GM19328 (cell line): Measurements from ENCODE around the gene ESPNL.
"Not testable (repeated sequence)": the region's sequence is repeated elsewhere in the genome, so short reads cannot be mapped to it uniquely, and the experiment has no call there.

ENCODE experiments used
- ATAC-seq: cut with Tn5 transposase; IDR thresholded peaks from one replicate; pipeline ENCODE4 v1.9.1; 2021; ENCODE audit warnings: mild to moderate bottlenecking, moderate library complexity; ENCODE audit not compliant: unreplicated experiment

Gene ESPNL, protein sequence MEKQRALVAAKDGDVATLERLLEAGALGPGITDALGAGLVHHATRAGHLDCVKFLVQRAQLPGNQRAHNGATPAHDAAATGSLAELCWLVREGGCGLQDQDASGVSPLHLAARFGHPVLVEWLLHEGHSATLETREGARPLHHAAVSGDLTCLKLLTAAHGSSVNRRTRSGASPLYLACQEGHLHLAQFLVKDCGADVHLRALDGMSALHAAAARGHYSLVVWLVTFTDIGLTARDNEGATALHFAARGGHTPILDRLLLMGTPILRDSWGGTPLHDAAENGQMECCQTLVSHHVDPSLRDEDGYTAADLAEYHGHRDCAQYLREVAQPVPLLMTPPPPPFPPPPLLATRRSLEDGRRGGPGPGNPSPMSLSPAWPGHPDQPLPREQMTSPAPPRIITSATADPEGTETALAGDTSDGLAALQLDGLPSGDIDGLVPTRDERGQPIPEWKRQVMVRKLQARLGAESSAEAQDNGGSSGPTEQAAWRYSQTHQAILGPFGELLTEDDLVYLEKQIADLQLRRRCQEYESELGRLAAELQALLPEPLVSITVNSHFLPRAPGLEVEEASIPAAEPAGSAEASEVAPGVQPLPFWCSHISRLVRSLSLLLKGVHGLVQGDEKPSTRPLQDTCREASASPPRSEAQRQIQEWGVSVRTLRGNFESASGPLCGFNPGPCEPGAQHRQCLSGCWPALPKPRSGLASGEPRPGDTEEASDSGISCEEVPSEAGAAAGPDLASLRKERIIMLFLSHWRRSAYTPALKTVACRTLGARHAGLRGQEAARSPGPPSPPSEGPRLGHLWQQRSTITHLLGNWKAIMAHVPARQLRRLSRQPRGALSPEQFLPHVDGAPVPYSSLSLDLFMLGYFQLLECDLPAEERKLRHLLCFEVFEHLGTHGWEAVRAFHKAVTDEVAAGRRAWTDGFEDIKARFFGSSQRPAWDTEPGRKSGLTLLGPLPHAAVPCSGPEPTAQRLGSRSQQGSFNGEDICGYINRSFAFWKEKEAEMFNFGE

DNA sequence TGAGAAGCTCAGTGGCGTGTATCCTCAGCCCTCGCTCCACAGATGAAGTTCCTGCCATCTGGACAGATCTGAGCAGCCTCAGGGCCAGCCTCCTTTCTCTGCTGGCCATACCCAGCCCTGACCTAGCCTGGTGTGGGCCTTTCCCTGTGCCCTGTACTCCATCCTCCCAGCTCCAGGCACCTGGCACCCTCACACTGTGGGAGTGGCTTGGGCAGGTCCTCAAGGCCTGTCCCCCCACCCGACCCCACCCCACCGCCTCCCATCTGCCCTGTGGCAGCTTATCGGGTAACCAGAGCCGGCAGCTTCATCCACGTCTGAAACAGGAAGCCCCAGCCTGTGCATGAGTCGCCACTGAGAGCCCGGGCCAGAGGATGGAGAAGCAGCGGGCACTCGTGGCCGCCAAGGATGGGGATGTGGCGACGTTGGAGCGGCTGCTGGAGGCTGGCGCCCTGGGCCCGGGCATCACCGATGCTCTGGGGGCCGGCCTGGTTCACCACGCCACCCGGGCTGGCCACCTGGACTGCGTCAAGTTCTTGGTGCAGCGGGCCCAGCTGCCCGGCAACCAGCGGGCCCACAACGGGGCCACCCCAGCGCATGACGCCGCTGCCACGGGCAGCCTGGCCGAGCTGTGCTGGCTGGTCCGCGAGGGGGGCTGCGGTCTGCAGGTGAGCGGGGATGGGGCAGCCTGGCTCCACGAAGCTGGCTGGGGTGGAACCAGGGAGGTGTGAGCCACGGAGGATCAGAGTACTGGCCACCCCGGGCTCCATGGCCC, at the start of gene ESPNL:
Gene ESPNL, plus strand, starts transcription at position 292 of the 772 bp plus-strand sequence. Its CDS starts 80 bp downstream, at position 372.
- no peak for ATAC-seq

GRCh38 chr2:238053191-238053776, 46.9 kb upstream of the ESPNL start:
- ATAC-seq, result no peak

DNA sequence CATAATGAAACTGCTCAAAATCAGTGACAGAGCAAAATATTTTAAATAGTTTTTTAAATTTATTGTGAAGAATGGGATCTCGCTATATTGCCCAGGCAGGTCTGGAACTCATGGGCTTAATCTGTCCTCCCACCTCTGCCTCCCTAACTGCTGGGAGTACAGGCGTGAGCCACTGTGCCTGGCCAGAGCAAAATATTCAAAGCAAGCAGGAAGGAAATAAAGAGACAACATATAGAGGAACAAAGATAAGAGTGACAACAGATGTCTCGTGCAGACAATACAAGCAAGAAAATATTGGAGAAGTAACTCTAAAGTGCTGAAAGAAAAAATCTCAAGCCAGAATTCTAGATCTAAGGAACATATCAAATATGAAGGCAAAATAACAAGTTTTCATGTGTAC, 44.3 kb upstream of the ESPNL start:
- ATAC-seq, result no peak

GRCh38 chr2:238057696-238058575, 42.2 kb upstream of the ESPNL start:
- not testable (repeated sequence) for ATAC-seq

GRCh38 chr2:238059505-238059904, 40.6 kb upstream of the ESPNL start:
- ATAC-seq, result no peak

DNA sequence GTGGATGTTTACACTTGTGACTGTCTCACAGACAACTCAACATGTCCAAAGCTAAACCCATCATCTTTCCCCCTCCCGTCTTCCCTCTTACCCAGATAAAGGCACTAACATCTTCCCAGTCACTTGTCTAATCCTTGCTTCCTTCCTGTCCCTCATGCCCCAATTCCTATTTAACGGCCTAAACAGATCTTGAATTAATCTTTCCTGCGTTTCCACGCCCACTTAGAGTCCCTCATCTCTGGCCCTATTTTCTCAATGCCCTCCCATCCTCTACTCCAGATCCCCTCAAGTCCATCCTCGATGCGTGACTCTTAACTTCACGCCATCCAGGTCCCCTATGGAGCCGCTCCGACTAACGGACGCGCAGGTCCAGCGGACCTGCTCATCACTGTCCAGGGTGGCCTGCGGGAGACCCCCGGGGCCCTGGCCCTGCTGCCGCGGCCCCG, 40.0 kb upstream of the ESPNL start:
- ATAC-seq, result no peak

DNA sequence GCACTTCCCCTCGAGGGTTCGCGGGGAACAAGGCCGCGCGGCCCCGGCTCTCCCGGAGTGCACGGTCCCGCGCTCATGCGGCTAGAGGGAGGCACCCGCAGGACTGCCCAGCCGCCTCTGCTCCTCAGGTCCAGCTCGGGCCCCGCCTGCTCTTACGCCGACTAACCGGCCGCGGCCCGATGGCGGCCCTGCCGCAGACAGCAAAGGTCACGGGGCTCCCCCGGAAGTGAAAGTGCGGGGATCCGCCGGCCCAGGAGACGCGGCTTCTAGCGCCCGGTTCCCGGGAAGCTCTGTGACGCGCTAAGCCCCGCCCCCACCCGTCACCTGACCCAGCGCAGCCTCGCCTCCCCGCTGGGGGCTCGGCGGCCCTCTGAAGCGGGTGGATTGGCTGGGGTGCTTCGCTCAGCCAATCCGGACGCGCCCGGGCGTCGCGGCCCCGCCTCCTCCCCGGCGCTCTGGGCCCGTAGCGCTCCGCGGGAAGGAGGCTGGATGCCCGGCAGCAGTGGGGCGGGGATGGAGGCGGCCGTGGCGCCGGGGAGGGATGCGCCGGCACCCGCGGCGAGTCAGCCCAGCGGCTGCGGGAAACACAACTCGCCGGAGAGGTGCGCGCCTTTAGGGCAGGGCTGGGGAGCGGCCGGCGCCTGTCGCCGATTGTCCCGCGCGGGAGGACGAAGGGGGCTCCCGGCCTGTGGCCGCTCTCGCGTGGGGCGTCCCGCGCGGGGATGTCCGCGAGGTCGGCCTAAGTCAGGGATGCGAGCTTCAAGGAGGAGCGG, 39.4 kb upstream of the ESPNL start, which contains the start of gene SCLY:
Gene SCLY, plus strand, starts transcription at position 460 of the 773 bp plus-strand sequence. Its CDS starts 54 bp downstream, at position 514.
- ATAC-seq, result peak; percentile 99

GRCh38 chr2:238061315-238062202, 38.6 kb upstream of the ESPNL start:
- ATAC-seq, result peak; percentile 12

GRCh38 chr2:238063414-238064189, 36.5 kb upstream of the ESPNL start:
- ATAC-seq, result no peak

DNA sequence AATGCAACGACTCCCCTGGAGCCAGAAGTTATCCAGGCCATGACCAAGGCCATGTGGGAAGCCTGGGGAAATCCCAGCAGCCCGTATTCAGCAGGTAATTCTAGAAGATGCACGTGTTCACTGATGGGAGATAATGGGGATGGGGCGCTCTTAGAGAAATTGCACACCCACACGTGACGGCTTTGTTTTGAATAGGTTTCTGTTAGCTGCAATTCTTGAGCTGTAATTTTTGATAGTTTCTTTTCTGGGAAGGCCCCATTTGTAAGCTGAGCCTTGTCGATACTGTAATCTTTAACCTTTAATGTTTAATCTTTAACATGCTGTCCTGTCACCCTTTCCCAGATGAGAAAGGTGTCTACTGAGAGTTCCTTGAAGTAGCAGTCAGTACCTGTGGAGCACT, 35.8 kb upstream of the ESPNL start:
- no peak for ATAC-seq

DNA sequence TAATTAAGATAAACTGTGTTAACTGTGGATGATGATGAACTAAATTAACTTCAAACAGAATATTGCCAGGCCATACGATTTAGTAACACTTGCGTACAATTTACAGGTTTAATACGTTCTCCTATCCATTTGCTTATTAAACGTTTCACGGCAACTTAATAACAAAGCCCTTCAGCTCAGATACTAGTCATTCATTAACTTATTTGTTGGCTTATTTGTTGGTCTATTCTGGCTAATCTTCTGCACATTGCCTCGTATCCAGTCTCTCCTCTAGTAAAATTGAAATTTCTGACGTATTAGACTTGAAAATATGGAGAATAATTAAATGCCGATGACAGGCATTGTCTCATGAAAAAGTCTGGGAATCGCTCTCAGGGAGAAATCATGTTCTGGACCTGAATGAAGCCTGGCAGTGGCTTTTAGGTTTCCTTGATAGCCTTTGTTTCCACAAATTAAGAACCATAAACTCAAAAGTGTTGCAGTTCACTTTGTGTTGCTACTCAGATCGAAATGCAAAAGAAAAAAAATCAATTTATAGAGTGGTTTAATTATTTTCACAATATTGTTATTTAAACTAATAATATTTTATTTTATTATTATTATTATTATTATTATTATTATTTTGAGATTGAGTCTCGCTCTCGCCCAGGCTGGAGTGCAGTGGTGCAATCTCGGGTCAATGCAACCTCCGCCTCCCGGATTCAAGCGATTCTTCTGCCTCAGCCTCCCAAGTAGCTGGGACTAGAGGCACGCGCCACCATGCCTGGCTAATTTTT, 34.9 kb upstream of the ESPNL start:
- no peak for ATAC-seq

GRCh38 chr2:238066218-238066617, 33.9 kb upstream of the ESPNL start:
- no peak for ATAC-seq

GRCh38 chr2:238066718-238067117, 33.4 kb upstream of the ESPNL start:
- not testable (repeated sequence) for ATAC-seq

DNA sequence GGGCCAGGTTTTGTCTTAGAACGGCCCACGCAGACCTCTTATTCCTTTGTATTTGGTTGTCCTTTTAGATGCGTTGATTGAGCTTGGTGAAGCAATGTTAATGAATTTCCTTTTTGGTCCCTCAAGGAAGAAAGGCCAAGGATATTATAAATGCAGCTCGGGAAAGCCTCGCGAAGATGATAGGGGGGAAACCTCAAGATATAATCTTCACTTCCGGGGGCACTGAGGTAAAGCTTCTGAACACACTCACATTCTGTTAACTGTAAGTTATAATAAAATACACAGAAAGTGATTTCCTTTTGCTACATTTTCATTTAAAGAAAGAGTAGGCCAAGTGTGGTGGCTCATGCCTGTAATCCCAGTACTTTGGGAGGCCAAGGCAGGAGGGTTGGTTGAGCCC, 32.2 kb upstream of the ESPNL start:
- ATAC-seq, result no peak

- no peak for ATAC-seq
Observed at GRCh38 chr2:238069021-238069709, 31.0 kb upstream of the ESPNL start.
